ENCODE data around the gene CYP2D6.

DNA sequence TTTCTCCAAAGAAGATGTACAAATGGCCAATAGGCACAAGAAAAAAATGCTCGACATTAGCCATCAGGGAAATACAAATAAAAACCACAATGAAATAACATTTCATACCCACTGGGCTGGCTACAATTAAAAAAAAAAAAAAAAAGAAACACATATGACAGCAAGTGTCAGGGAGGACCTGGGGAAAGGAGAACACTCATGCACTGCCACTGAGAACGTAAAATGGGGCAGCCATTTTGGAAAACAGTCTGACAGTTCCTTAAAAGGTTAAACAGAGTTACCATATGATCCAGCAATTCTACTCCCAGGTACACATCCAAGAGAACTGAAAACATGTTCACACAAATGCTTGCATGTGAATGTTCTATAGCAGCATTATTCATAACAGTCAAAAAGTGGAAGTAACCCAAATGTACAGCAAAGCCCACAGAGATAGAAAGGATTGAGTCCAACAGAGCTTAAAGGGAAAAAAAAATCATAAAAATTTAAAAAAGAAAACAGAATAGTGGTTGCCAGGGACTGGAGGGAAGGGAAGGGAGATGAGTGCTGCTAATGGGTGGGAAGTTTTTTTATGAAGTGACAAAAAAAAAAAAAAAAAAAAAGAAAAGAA is 48.4 kb upstream of the CYP2D6 start:
- TF ChIP-seq CTCF (IDR thresholded peaks at IDR 0.05; ENCODE audit: insufficient read depth, low read depth, low read length) (no peak), EZH2 (IDR thresholded peaks at IDR 0.05; ENCODE audit: insufficient read depth, low read length) (no peak)

All from astrocyte (in vitro differentiated cells and primary cell).